ENCODE measurements around the gene RNF212.
"Not testable (repeated sequence)": the region's sequence is repeated elsewhere in the genome, so short reads cannot be mapped to it uniquely, and the experiment has no call there.

Gene RNF212

GRCh38 chr4:1048773-1049590, 64.4 kb downstream of the RNF212 start:
- DNase-seq (ENCODE audit: low read depth, low spot score), result no peak

GRCh38 chr4:1047976-1048772, 65.2 kb downstream of the RNF212 start:
- no peak for DNase-seq (ENCODE audit: low read depth, low spot score)

DNA sequence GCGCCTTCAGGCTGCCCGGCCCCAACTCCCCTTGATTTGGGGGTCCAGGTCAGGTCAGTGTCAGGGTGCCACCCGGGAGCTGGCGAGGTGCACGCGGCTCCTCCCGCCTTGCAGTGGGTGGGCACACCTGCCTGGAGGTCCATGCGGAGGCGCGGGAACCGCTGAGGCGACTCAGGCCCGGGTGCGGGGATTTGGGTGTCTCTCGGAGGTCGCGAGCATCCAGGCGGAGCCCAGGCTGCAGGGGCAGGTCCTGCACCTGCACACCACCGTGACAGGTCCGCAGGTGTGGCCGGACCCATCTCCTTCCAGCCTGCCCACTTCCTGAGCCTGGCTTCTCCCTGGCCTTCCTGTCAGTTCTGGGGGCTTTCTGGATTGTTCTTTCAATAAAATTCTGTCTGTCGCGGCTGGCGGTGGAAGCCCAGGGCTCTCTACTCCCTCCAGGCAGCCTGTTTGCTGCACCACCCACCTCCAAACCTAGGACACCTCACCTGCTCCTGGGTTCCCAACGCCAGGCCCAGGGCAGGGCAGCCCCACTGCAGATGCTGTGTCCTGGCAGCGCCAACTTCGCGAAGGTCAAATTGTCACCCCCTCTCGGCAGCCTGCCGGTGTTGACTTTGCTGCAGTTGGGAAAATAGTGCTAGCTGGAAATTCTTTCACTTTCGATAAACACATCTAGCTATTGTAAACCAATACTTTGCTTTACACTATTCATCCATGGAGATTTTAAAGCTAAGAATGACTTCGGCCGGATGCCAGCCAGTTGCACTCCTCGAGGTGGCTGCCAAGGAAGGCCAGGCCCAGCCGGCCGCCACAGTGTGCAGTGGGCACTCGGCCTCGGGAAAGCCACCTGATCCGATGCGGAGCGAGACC, 66.0 kb downstream of the RNF212 start:
- no peak for DNase-seq (ENCODE audit: low read depth, low spot score)

DNA sequence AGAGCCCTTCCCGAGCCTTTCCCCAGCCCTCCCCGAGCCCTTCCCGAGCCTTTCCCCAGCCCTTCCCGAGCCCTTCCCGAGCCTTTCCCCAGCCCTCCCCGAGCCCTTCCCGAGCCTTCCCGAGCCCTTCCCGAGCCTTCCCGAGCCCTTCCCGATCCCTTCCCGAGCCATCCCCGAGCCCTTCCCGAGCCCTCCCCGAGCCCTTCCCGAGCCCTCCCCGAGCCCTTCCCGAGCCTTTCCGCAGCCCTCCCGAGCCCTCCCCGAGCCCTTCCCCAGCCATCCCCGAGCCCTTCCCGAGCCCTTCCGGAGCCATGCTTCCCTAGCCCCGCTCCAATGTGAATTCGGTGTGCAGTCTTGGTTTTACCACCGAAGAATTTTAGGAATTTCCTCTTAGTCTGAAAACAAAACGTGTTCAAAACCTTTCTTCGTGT, 66.8 kb downstream of the RNF212 start:
- DNase-seq (ENCODE audit: low read depth, low spot score), result not testable (repeated sequence)

- no peak for DNase-seq (ENCODE audit: low read depth, low spot score)
These were observed 67.7 kb downstream of the RNF212 start for GRCh38 chr4:1045595-1046201.

DNA sequence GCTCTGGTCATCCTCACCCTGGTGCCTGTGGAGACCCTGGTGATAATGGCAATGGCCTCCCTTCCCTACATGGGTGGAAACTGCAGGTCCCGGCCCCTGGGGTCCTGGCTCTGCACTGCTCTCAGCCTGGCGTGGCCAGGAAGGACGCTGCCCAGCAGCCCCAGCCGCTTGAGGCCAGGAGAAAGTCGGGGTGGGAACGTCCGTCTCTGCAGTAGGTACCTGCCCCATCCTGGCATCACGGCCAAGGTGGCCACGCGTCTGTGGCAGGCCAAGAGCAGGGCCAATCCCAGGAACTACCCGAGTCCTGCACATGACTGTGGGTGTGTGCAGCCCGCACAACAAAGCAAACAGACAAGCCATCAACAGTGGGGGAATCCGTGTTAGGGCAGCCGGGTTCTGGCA, 68.2 kb downstream of the RNF212 start:
- no peak for DNase-seq (ENCODE audit: low read depth, low spot score)

GRCh38 chr4:1044469-1045192, 68.7 kb downstream of the RNF212 start:
- DNase-seq (ENCODE audit: low read depth, low spot score), result no peak

DNA sequence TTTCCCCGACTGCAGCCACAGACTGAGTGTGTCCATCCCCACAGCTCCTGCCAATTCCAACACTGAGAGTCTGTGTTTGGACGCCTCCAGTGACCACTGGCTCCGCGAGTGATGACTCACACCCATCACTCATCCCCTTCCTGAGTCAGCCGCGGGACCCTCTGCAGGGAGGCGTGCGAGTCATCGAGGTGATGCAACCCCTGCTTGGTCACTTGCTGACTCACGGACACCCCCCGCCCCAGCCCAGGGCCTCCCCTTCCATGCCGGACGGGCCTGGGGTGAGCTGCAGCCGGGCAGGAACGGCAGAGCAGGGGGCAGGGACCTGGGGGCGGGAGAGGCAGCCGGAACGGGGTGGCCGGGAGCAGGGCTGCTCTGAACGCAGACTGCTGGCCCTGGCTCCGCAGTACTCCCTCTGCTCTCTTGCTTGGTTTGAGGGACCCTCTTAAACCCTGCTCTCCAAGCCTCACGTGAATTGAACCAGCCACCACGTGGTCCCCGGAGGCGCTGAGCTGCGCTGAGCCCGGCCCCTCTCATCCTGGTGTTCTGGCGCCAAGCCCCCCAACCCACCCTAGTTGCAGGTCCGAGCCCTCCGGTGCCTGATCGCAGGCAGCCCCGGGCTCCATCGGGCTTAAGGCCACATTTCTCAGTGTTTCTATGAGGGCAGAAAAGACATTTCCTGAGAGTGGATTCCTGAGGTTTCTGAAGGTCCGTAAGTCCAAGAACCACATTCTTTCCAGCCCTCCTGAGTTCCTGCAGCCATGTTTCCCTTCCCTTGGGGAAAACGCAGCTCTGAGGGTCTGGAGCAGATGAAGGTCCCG, 69.5 kb downstream of the RNF212 start:
- DNase-seq (ENCODE audit: low read depth, low spot score), result no peak

GRCh38 chr4:1043162-1043561, 70.2 kb downstream of the RNF212 start:
- DNase-seq (ENCODE audit: low read depth, low spot score), result no peak

DNA sequence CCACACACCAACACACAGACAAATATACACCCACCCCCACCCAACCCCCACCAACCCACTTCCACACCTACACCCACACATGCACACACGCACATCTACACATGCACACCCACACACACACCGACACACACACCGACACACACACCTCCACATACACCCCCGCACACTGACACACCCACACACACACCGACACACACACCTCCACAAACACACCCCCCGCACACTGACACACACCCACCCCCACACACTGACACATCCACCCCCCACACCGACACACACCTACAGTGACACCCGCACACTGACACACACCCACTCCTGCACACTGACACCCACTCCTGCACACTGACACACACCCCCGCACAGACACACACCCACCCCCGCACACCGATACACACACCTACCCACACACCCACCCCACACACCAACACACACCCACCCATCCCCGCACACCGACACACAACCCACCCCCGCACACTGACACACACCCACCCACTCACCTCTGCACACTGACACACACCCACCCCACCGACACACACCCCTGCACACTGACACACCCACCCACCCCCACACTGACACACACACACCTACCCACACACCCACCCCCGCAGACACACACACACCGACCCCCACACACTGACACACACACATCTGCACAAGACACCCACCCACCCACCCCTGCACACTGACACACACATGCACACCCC, 70.9 kb downstream of the RNF212 start:
- DNase-seq (ENCODE audit: low read depth, low spot score), result no peak

- DNase-seq (ENCODE audit: low read depth, low spot score), result no peak
These were observed 71.4 kb downstream of the RNF212 start for GRCh38 chr4:1041936-1042330.

- no peak for DNase-seq (ENCODE audit: low read depth, low spot score)
These were observed 72.0 kb downstream of the RNF212 start for GRCh38 chr4:1041147-1041935.

GRCh38 chr4:1040344-1041146, 72.8 kb downstream of the RNF212 start:
- no peak for DNase-seq (ENCODE audit: low read depth, low spot score)

DNA sequence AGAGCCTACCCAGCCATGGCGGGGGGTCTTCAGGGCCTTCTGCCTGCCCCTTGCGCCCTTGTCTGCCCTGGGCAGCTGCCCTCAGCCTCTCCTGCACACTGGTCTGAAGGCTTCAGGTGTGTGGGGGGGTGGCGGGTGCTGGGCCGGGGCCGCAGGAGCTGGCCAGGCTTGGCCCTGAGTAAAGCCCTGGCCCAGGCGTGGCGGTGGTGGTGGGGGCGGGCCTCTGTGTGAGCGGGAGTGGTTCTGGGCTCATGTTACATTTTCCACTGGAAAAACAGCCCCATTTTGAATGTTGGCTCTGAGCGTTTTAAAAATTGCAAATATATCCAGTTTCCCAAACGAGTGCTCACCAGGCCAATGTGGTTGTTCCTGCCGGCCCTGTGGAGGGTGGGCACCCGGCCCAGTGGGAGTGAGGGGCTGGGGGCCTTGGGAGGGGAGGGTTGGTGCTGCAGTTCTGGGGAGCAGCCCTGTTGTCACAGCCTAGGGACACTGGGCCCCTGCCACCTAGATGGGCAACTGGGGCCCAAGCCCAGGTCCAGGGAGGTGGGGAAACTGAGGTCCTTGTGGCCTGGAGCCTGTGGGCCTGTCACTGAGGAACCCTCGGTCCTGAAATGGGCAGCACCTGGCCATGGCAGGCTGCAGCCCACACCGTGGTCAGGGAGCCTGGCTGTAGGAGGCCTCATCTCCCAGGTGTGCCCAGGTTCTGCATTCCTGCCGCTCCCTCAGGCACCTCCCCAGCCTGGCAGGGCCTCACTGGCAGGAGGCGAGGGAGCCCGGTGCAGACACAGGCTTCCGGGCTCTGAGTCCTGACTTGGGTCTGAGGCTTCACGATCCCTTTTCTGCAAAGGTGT, 73.6 kb downstream of the RNF212 start:
- DNase-seq (ENCODE audit: low read depth, low spot score), result no peak

GRCh38 chr4:1038948-1039492, 74.3 kb downstream of the RNF212 start:
- DNase-seq (ENCODE audit: low read depth, low spot score), result no peak

All from activated CD4-positive, CD25-positive, alpha-beta regulatory T cell treated with anti-CD3 and anti-CD28 coated beads, Interleukin-2, amount 50 U/mL, for 16 hours (primary cell).